ENCODE measurements around the gene WDR86. TPM values are rescaled to one million over a fixed set of nuclear protein-coding genes. Genes with fewer than 3 reads are reported as not detected.

Gene WDR86
- total RNA-seq, 2 experiments from 2014 or later: 2.1 to 4.0 TPM

DNA sequence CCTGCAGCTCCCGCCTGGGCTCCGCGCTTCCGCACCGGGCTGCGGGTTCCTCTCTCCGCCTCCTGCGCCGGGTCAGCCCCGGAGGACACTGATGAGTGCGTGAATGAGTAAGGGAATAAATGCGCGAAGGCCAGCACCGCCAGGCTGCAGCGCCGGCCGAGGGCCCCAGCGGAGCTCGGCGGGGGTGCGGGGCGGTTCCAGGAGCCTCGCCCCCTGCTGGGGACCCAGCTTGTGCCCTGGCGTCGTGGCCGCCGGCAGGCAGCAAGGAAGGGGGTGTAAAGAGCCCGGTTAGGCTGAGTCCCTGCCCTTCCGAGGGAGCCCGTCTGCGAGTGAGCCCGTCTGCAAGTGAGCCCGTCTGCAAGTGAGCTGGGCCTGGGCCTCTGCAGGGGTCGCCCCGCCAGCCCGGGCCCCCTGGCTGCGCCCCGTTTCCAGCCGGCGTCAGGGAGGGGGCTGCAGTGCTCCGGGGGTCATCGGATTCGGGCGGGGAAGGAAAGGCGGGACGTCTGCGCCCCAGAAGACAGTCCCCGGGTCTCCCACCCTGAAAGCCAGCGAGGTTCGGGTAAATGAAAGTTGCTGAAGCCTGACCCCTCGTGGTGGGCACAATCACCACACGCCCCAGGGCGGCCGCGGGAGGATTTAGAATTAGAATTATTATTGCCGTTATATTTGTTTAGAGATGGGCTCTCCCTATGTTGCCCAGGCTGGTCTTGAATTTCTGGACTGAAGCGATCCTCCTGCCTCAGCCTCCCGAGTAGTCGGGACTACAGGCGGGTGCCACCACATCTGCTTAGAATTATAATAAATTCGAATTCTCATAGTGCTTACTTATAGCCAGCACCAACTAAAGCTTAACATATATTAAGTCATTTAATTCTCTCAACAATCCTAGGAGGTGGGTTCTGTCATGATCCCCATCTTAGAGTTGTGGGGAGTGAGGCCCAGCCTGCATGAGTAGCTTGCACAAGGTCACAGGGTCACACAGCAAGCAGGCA, 38.7 kb upstream of the WDR86 start:
- Mint-ChIP-seq H3K36me3 (no peaks in the 10 kb centered on the region), H3K27ac (peak overlapping the region; percentile 75), H3K27me3 (peaks cover 7% of the 10 kb centered on the region), H3K9me3 (no peaks in the 10 kb centered on the region), H3K4me3 (peak overlapping the region; percentile 66), H3K4me1 (peaks cover 14% of the 10 kb centered on the region)
- DNase-seq: peak; percentile 86
- POLR2A ChIA-PET: interaction anchor here (0.9 to 2.1 kb wide), 10 partner anchors 8 to 184 kb away, joined by 3 to 11 read pairs (median 4); partner anchors contain the start of genes CRYGN and RHEB
- peak; percentile 92 for ATAC-seq (ENCODE audit: low read depth)

DNA sequence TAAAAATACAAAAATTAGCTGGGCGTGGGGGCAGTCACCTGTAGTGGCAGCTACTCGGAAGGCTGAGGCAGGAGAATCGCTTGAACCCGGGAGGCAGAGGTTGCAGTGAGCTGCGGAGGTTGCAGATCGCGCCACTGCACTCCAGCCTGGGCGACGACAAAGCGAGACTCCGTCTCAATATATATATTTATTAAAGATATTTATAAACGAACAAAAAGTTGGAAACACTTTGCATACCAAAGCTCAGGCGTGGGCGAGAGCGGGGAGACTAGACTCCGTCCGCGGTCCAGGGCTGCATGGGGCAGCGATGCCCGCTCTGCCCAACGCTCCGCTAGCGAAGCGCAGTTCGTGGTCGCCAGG, 38.0 kb upstream of the WDR86 start:
- Mint-ChIP-seq H3K9me3 (no peaks in the 10 kb centered on the region), H3K27me3 (peaks cover 8% of the 10 kb centered on the region), H3K27ac (peak overlapping the region; percentile 75), H3K36me3 (no peaks in the 10 kb centered on the region), H3K4me1 (peaks cover 16% of the 10 kb centered on the region), H3K4me3 (peak overlapping the region; percentile 61)
- DNase-seq (no peak), ATAC-seq (ENCODE audit: low read depth) (no peak)
- POLR2A ChIA-PET: interaction anchor here (0.9 to 2.1 kb wide), 9 partner anchors 8 to 133 kb away, joined by 3 to 11 read pairs (median 4); partner anchors contain the start of genes CRYGN and RHEB

- Mint-ChIP-seq H3K4me1 (peaks cover 14% of the 10 kb centered on the region), H3K27me3 (peaks cover 10% of the 10 kb centered on the region), H3K4me3 (no peak overlapping the region), H3K9me3 (no peaks in the 10 kb centered on the region), H3K27ac (no peak overlapping the region), H3K36me3 (no peaks in the 10 kb centered on the region)
- no peak for DNase-seq
- no peak for ATAC-seq (ENCODE audit: low read depth)
- POLR2A ChIA-PET: interaction anchor here (1.6 to 2.1 kb wide), 2 partner anchors 80 to 132 kb away, joined by 4 to 11 read pairs; no protein-coding TSS in a partner anchor
Measured at GRCh38 chr7:151447312-151447711, 37.5 kb upstream of the WDR86 start.

DNA sequence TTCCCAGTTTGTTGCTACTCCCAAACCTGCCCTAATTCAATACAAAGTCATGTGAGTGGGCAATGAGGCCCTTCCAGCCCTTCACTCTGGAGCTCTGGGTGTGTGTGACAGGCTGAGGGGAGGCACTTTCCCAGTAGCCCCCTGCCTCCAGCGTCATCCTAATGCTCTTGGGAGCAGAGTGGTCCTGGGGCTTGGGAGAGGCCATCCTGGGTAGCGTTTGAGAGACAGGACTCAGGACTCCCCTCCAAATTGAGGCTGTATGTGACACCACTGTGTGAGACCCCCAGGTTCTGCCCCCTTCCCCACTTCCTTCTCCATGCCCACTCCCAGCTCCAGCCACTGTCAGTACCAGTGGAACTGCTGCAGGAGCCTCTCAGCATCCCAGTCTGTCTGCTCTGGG, 36.6 kb upstream of the WDR86 start:
- Mint-ChIP-seq H3K36me3 (no peaks in the 10 kb centered on the region), H3K27me3 (peaks cover 10% of the 10 kb centered on the region), H3K9me3 (no peaks in the 10 kb centered on the region), H3K4me1 (peaks cover 19% of the 10 kb centered on the region), H3K27ac (no peak overlapping the region), H3K4me3 (no peak overlapping the region)
- POLR2A ChIA-PET: no interaction called here
- ATAC-seq (ENCODE audit: low read depth): no peak
- no peak for DNase-seq

- Mint-ChIP-seq H3K4me3 (no peak overlapping the region), H3K27me3 (peaks cover 7% of the 10 kb centered on the region), H3K36me3 (no peaks in the 10 kb centered on the region), H3K27ac (no peak overlapping the region), H3K9me3 (no peaks in the 10 kb centered on the region), H3K4me1 (peaks cover 31% of the 10 kb centered on the region)
- ATAC-seq (ENCODE audit: low read depth): no peak
- POLR2A ChIA-PET: no interaction called here
- DNase-seq: no peak
Measured at GRCh38 chr7:151444632-151445031, 34.8 kb upstream of the WDR86 start.

GRCh38 chr7:151442776-151443496, 33.1 kb upstream of the WDR86 start:
- Mint-ChIP-seq H3K4me3 (no peak overlapping the region), H3K27ac (no peak overlapping the region)

DNA sequence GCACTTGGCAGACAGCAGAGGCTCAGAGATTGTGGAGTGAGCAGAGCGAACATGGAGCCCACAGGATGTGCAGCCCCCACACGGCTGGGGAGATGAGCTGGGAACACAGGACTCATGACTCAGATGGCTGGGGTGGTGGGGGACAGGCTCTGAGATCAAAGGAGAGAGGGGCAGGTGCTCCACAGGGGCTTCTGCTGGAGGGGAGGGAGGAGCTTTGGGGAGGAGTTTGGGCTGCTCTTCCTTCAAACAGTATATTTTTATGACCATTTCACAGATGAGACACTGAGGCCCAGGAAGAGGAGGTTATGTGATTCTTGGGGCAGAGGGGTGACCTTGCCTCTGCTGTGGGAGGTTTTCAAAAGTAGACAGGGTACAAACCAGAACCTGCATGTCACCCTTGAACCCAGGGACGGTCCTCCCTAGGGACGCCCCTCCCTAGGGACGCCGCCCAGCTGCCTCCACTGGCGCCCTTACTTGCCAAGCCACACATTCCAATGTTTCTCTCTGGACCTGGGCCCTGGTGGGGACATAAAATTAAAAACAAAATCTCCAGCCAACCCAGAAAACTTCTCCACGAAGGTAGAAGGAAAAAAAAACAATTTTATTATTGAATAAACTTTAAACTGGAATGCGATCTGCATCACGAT, 31.1 kb upstream of the WDR86 start:
- POLR2A ChIA-PET: interaction anchor here (0.6 to 2.2 kb wide), 6 partner anchors 7 to 100 kb away, joined by 3 to 9 read pairs (median 4); partner anchors contain the start of gene NUB1
- Mint-ChIP-seq H3K36me3 (no peaks in the 10 kb centered on the region), H3K4me3 (peak overlapping the region; percentile 66), H3K27ac (peak overlapping the region; percentile 78), H3K4me1 (peaks cover 24% of the 10 kb centered on the region), H3K9me3 (no peaks in the 10 kb centered on the region), H3K27me3 (peaks cover 5% of the 10 kb centered on the region)
- ATAC-seq (ENCODE audit: low read depth): no peak
- no peak for DNase-seq

More at GRCh38 chr7:151442776-151443496, 33.1 kb upstream of the WDR86 start:
- Mint-ChIP-seq H3K27me3 (peaks cover 5% of the 10 kb centered on the region), H3K36me3 (no peaks in the 10 kb centered on the region), H3K9me3 (no peaks in the 10 kb centered on the region), H3K4me1 (peaks cover 24% of the 10 kb centered on the region)
- ATAC-seq (ENCODE audit: low read depth): no peak
- POLR2A ChIA-PET: interaction anchor here (1.5 to 1.6 kb wide), 2 partner anchors 75 to 101 kb away, joined by 3 to 6 read pairs; partner anchors contain the start of gene NUB1
- DNase-seq: no peak

DNA sequence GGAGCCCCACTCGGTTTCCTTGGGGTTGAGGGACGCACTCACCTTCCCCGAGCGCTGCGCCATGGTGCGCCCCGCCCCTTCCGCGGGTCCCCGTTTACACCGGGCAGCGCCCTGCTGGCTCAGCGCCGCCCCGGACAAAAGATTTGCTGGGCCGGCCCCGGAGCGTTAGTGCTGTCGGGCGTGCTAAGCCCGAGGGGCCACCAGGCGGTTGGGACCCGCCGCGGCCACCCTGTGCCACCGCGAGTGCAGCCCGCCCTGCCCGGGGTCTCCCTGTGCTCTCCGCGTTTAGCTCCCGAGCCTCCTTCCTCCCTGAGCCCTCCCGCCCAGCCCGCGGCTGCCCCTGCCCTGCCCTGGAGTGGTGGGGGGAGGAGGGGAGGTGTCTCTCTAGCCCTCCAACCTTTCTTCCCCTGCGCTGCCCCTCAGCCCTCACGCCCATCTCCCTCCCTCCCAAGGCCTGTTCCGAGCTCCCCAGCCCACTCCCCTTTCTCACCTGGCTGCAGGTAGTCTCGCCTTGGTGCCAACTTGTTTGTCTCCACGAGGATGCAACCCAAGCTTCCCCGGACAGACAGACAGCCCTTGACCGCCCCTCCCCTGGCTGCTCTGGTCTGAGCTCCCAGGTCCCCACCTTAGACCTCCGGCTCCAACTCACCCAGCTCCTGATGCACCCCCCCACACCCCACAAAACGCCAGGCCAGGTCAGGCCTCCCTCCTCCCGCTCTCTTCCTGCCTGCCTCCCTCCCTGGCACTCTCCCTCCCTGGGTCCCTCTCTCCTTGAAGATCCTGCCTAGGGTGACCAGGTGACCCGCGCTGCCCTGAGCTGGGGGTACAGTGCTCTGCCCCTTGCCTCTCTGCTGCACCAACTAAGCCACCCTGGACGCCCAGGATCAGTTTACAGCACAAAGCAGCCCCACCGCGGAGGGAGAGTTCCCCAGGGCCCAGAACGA, 30.3 kb upstream of the WDR86 start, which contains the start of gene CRYGN:
Gene CRYGN (minus strand): TSS at position 287 of the 944 bp plus-strand sequence. CDS start 224 bp downstream, at position 63.
- DNase-seq (no peak), ATAC-seq (ENCODE audit: low read depth) (peak; percentile 43)
- H3K27ac Mint-ChIP-seq: peak within 1 kb of the TSS; percentile 68
- POLR2A ChIA-PET: interaction anchor here (1.1 to 2.2 kb wide), 4 partner anchors 8 to 99 kb away, joined by 3 to 9 read pairs (median 4); partner anchors contain the start of gene NUB1
- peaks cover 24% of the 10 kb centered on the region for H3K4me1 Mint-ChIP-seq
- peaks cover 5% of the 10 kb centered on the region for H3K27me3 Mint-ChIP-seq
- no peaks in the 10 kb centered on the region for H3K36me3 Mint-ChIP-seq
- peak within 1 kb of the TSS; percentile 66 for H3K4me3 Mint-ChIP-seq
- no peaks in the 10 kb centered on the region for H3K9me3 Mint-ChIP-seq

- no peaks in the 10 kb centered on the region for H3K9me3 Mint-ChIP-seq
- H3K27me3 Mint-ChIP-seq: peaks cover 5% of the 10 kb centered on the region
- H3K4me3 Mint-ChIP-seq: peak overlapping the region; percentile 64
- H3K36me3 Mint-ChIP-seq: no peaks in the 10 kb centered on the region
- H3K27ac Mint-ChIP-seq: no peak overlapping the region
- DNase-seq: no peak
- ATAC-seq (ENCODE audit: low read depth): no peak
- POLR2A ChIA-PET: no interaction called here
- peaks cover 24% of the 10 kb centered on the region for H3K4me1 Mint-ChIP-seq
Measured at GRCh38 chr7:151438864-151439601, 29.2 kb upstream of the WDR86 start.

DNA sequence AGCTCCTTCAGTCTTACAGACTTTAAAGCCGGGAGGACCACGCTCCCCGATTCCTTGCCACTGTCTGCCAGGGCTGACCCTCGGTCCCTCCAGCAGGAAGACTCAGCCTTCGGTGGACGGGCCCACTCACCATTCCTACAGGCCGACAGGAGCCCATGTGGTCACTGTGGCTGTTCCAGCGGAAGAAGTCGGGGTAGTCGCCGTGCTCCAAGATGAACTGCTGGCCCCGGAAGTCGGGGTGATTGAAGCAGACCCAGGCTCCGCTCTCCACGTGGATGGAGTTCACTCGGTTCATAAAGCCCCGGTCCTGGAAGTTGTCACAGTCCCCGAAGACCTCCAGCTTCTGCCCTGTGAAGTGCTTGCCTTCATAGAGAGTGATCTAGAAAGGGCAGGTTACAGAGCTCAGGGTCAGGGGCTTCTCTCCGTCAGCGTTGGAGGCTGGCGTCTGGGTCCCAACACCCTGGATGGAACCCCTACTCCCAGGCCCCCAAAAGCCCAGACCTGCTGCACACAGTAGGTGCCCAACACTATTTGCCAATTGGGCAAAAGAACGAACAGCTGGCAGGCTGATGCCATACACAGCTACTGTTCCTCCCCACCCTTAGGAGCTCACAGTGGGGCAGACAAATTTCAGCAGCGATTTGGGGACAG, 28.2 kb upstream of the WDR86 start:
- H3K9me3 Mint-ChIP-seq: no peaks in the 10 kb centered on the region
- H3K36me3 Mint-ChIP-seq: no peaks in the 10 kb centered on the region
- peaks cover 5% of the 10 kb centered on the region for H3K27me3 Mint-ChIP-seq
- H3K4me3 Mint-ChIP-seq: no peak overlapping the region
- no peak for ATAC-seq (ENCODE audit: low read depth)
- H3K4me1 Mint-ChIP-seq: peaks cover 27% of the 10 kb centered on the region
- POLR2A ChIA-PET: no interaction called here
- no peak overlapping the region for H3K27ac Mint-ChIP-seq
- DNase-seq: no peak

DNA sequence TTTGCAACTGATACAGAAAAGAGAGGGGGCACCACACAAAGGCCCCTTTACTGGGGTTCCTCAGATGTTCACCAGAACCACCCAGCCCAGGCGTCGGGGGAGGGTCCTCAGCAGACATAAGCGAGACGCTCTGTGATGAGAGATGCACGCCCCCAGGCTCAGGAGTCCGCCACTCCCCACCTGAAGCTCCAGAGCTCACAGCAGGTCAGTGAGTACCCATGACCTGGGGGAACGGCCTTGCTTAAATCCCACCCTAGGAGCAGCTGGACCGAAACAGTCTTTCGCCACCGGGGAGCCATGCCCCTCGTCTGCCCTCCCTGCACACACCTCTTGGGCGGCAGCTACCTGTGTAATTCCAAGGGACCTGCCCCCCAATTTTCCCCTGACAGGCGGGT, 27.3 kb upstream of the WDR86 start:
- Mint-ChIP-seq H3K4me1 (peaks cover 31% of the 10 kb centered on the region), H3K36me3 (no peaks in the 10 kb centered on the region), H3K27ac (no peak overlapping the region), H3K9me3 (no peaks in the 10 kb centered on the region), H3K27me3 (no peaks in the 10 kb centered on the region), H3K4me3 (no peak overlapping the region)
- POLR2A ChIA-PET: no interaction called here
- DNase-seq (no peak), ATAC-seq (ENCODE audit: low read depth) (no peak)

All from activated naive CD8-positive, alpha-beta T cell treated with anti-CD3 and anti-CD28 coated beads, Interleukin-2, amount 10 ng/mL, durations not matched to agents 7 days and 5 days (primary cell).